HepG2 (cell line): Measurements from ENCODE around the gene CDX1. TPM values are rescaled to one million over a fixed set of nuclear protein-coding genes. Genes with fewer than 3 reads are reported as not detected.
A peak's percentile ranks its signal among the peaks of the same experiment; 100 is the strongest.

Experiments used
- ATAC-seq: fragments of 200-7000 bp; cut with Tn5 transposase; 3 replicates; pipeline ENCODE4 v1.9.1; 2020; ENCODE audit warnings: mild to moderate bottlenecking, moderate library complexity
- BruUV-seq: library from RNA; stranded (reverse); fragments of 400-500 nt; replicated peaks from 2 replicates; lab custom pipeline; 2021; lab: Mats Ljungman, UMichigan
- CTCF ChIA-PET: fragments of 300-600 bp; formaldehyde crosslinking; extraction: SDS; loops from one replicate; lab custom pipeline; 2021; ENCODE audit warnings: low total read pairs, inconsistent platforms, low intra/inter-chr PET ratio; lab: Yijun Ruan, JAX
- POLR2A ChIA-PET: fragments of 350-600 bp; sonication (Branson Sonifier 250); formaldehyde crosslinking; loops from one replicate; lab custom pipeline; 2020; ENCODE audit warnings: antibody characterized with exemption, inconsistent platforms; lab: Yijun Ruan, JAX
- DNase-seq: peaks from one replicate; pipeline ENCODE4 v3.0.0-alpha.2; 2015; ENCODE audit warnings: low spot score
- FAIRE-seq: peaks from 3 replicates; lab custom pipeline; 2011; peaks lifted over from hg19 to GRCh38; lab: Jason Lieb, UNC
- H2AFZ ChIP-seq: one replicate; pipeline ENCODE4 v1.6.1; 2011; ENCODE audit warnings: low read length, inconsistent platforms
- H3K27ac ChIP-seq: fragments of 300-600 bp; 3 replicates; pipeline ENCODE4 v1.8.0; 2011; ENCODE audit warnings: mixed run types, mild to moderate bottlenecking, mixed read lengths, low read length, inconsistent platforms; ENCODE audit not compliant: insufficient read depth; ENCODE audit errors: extremely low read length
- H3K27me3 ChIP-seq, 2 experiments: fragments of 200-600 bp in 1 of 2; 2 replicates in 1 of 2; 3 replicates in 1 of 2; pipeline versions ENCODE4 v1.6.0 to v1.8.0; 2011; ENCODE audit warnings: low read length in 2 of 2, mild to moderate bottlenecking in 2 of 2, moderate library complexity in 2 of 2, inconsistent platforms in 1 of 2; ENCODE audit not compliant: insufficient read depth in 2 of 2, control insufficient read depth in 1 of 2
- H3K36me3 ChIP-seq, 2 experiments: fragments of 200-600 bp in 1 of 2; replicated peaks in 1 of 2; 2 replicates in 1 of 2; 3 replicates in 1 of 2; pipeline versions ENCODE4 v1.5.1 to v1.8.0; 2011; ENCODE audit warnings: low read length in 2 of 2, inconsistent platforms in 1 of 2; ENCODE audit not compliant: insufficient read depth in 2 of 2, control insufficient read depth in 1 of 2
- H3K4me1 ChIP-seq: 2 replicates; pipeline ENCODE4 v1.5.1; 2012; ENCODE audit warnings: low read length, inconsistent platforms; ENCODE audit not compliant: insufficient read depth
- H3K4me2 ChIP-seq: 2 replicates; pipeline ENCODE4 v1.6.0; 2011; ENCODE audit warnings: low read depth, low read length, inconsistent platforms
- H3K4me3 ChIP-seq, 3 experiments: fragments of 200-600 bp in 1 of 3; sonication (generic), shearing (Covaris generic) in 1 of 3; replicated peaks in 1 of 3; 2 replicates each; pipeline ENCODE4 v1.5.1; 2011 to 2016; ENCODE audit warnings: low read length in 3 of 3, inconsistent platforms in 2 of 3, low read depth in 2 of 3, mild to moderate bottlenecking in 2 of 3, control low read depth in 1 of 3, mixed read lengths in 1 of 3; ENCODE audit not compliant: insufficient read depth in 1 of 3
- H3K79me2 ChIP-seq: one replicate; pipeline ENCODE4 v1.6.1; 2011; ENCODE audit warnings: low read length, inconsistent platforms; ENCODE audit not compliant: insufficient read depth
- H3K9ac ChIP-seq: 2 replicates; pipeline ENCODE4 v1.6.0; 2011; ENCODE audit warnings: mild to moderate bottlenecking, low read depth, low read length, inconsistent platforms; ENCODE audit not compliant: insufficient read depth
- H3K9me3 ChIP-seq: 2 replicates; pipeline ENCODE4 v1.5.1; 2012; ENCODE audit warnings: mild to moderate bottlenecking, low read length
- H4K20me1 ChIP-seq: 2 replicates; pipeline ENCODE4 v1.6.0; 2011; ENCODE audit warnings: inconsistent platforms, mild to moderate bottlenecking, low read length, moderate library complexity; ENCODE audit not compliant: insufficient read depth
- ARNTL ChIP-seq: sonication (generic); formaldehyde crosslinking; IDR thresholded peaks from 2 replicates; pipeline ENCODE4 v1.4.0; 2020; ENCODE audit warnings: mild to moderate bottlenecking, missing genetic modification reagents
- KMT2A ChIP-seq: sonication (generic); formaldehyde crosslinking; IDR thresholded peaks from 2 replicates; pipeline ENCODE4 v1.4.0; 2020; ENCODE audit warnings: missing genetic modification reagents
- TBX2 ChIP-seq: sonication (generic); formaldehyde crosslinking; IDR thresholded peaks from 2 replicates; pipeline ENCODE4 v1.5.0; 2020; ENCODE audit warnings: missing genetic modification reagents, mild to moderate bottlenecking, borderline replicate concordance
- ZBTB25 ChIP-seq: IDR thresholded peaks from 2 replicates; pipeline ENCODE4 v1.6.1; 2018; ENCODE audit warnings: missing genetic modification reagents
- ZBTB4 ChIP-seq: sonication (generic); formaldehyde crosslinking; IDR thresholded peaks from 2 replicates; pipeline ENCODE4 v1.4.0; 2020; ENCODE audit warnings: missing genetic modification reagents, mild to moderate bottlenecking, borderline replicate concordance
- ZNF256 ChIP-seq: sonication (generic); formaldehyde crosslinking; conservative IDR thresholded peaks from 2 replicates; pipeline ENCODE4 v1.4.0; 2020; ENCODE audit warnings: missing genetic modification reagents
- ZNF609 ChIP-seq: sonication (generic); formaldehyde crosslinking; IDR thresholded peaks from 2 replicates; pipeline ENCODE4 v1.4.0; 2020; ENCODE audit warnings: mild to moderate bottlenecking, missing genetic modification reagents, borderline replicate concordance
- ZNF746 ChIP-seq: sonication (generic); formaldehyde crosslinking; IDR thresholded peaks from 2 replicates; pipeline ENCODE4 v1.8.0; 2022; ENCODE audit warnings: mild to moderate bottlenecking, missing genetic modification reagents
- ZNF776 ChIP-seq: sonication (generic); formaldehyde crosslinking; IDR thresholded peaks from 2 replicates; pipeline ENCODE4 v1.4.0; 2020; ENCODE audit warnings: mild to moderate bottlenecking, missing genetic modification reagents
- WGBS: methylation state at CpG from one replicate; pipeline ENCODE4 v1.1.6; 2017; ENCODE audit warnings: low lambda C conversion rate; 5-methylcytosine and 5-hydroxymethylcytosine counted together
- in situ Hi-C: cut with HindIII; loops from 2 replicates; pipeline ENCODE4 v1.10.0; 2017; ENCODE audit warnings: low pct_unique_long_range_greater_than_20kb; ENCODE audit not compliant: extremely low pct_ligation_motif_present
- intact Hi-C: fragments of 100-400 bp; cut with micrococcal nuclease; formaldehyde crosslinking; loops from one replicate; pipeline ENCODE4 v1.10.0; 2022; ENCODE audit not compliant: unreplicated experiment
- polyA plus RNA-seq, 8 experiments: library from polyadenylated mRNA; depleted of rRNA in 3 of 8; stranded (reverse) in 7 of 8; unstranded in 1 of 8; fragments of >200 nt; fragmentation: Illumina TruSeq in 4 of 8; extraction: Trizol in 4 of 8; gene quantifications; 2 replicates each; pipeline versions ENCODE4 v1.2.1 to v1.2.3, GENCODE V29; 2011 to 2016; ENCODE audit warnings: low read depth in 4 of 8, missing spikeins in 1 of 8, mixed read lengths in 1 of 8; ENCODE audit not compliant: insufficient read depth in 1 of 8
- total RNA-seq, 5 experiments: library from RNA; depleted of rRNA; stranded (reverse); fragments of >200 nt; fragmentation: Illumina TruSeq; extraction: Trizol; gene quantifications; 2 replicates each; pipeline ENCODE4 v1.2.3, GENCODE V29; 2016; ENCODE audit warnings: low read depth in 1 of 5

Gene CDX1
- total and polyA plus RNA-seq, 2 of the 13 experiments (the other 11 are each of a cell fraction or from before 2014, with no cell fraction given) = not detected

GRCh38 chr5:150143350-150144245 lies 23.0 kb upstream of the CDX1 start:
- FAIRE-seq (no peak), ATAC-seq (peak; percentile 27), DNase-seq (peak; percentile 61)
- peak overlapping the region; percentile 19 for H3K4me2 ChIP-seq
- H3K27ac ChIP-seq = peak overlapping the region; percentile 62
- no TSS peak for BruUV-seq
- in situ Hi-C loops (no loop called here), intact Hi-C loops (loop anchor here (1.0 to 10.0 kb wide), 2 partner anchors 18 to 281 kb away; no protein-coding TSS in a partner anchor)
- no peak overlapping the region for H3K4me3 ChIP-seq
- ChIA-PET CTCF (no interaction called here), POLR2A (interaction anchor here (0.8 to 1.2 kb wide), 6 partner anchors 11 to 117 kb away, joined by 3 to 7 read pairs (median 4); no protein-coding TSS in a partner anchor)
- H3K9me3 ChIP-seq = no peaks in the 10 kb centered on the region
- no peaks in the 10 kb centered on the region for H4K20me1 ChIP-seq
- H3K9ac ChIP-seq = peak overlapping the region; percentile 19; the same call in 1 of the 2 replicates
- no peaks in the 10 kb centered on the region for H3K36me3 ChIP-seq
- no peak overlapping the region for H2AFZ ChIP-seq
- WGBS = 81% methylated on average over 20 of the region's 20 CpGs
- peaks cover 2% of the 10 kb centered on the region for H3K79me2 ChIP-seq
- no peaks in the 10 kb centered on the region for H3K27me3 ChIP-seq
- H3K4me1 ChIP-seq = peaks cover 91% of the 10 kb centered on the region
- TF ChIP-seq ZNF776 (CRISPR knock-in tag) (no peak), ZNF256 (CRISPR knock-in tag) (no peak), ZNF609 (no peak), ZBTB25 (CRISPR knock-in tag) (no peak), ZBTB4 (CRISPR knock-in tag) (peak; percentile 62), KMT2A (CRISPR knock-in tag) (no peak), ARNTL (CRISPR knock-in tag) (no peak), TBX2 (CRISPR knock-in tag) (peak; percentile 58), ZNF746 (CRISPR knock-in tag) (peak; percentile 16; the same call in 1 of the 2 replicates)
